RWPE2 (cell line): ENCODE data around the gene TOM1L1.

Experiments used
- ATAC-seq: fragments of 200-7000 bp; cut with Tn5 transposase; 3 replicates; pipeline ENCODE4 v1.9.1; 2021; ENCODE audit warnings: low read depth
- DNase-seq: peaks from one replicate; pipeline ENCODE4 v3.0.0-alpha.2; 2020; ENCODE audit warnings: low spot score
- H3K27ac ChIP-seq: fragments of 450-650 bp; 2 replicates; pipeline ENCODE4 v1.5.1; 2017; ENCODE audit warnings: mild to moderate bottlenecking; ENCODE audit not compliant: poor library complexity, severe bottlenecking
- H3K27me3 ChIP-seq: fragments of 250-450 bp; sonication (Bioruptor Pico); 2 replicates; pipeline ENCODE4 v1.5.1; 2021; ENCODE audit warnings: mild to moderate bottlenecking, moderate library complexity; ENCODE audit not compliant: insufficient read depth, poor library complexity, severe bottlenecking
- H3K36me3 ChIP-seq: fragments of 250-450 bp; sonication (Bioruptor Pico); 2 replicates; pipeline ENCODE4 v1.5.1; 2020; ENCODE audit warnings: low read depth, mild to moderate bottlenecking, moderate library complexity
- H3K4me1 ChIP-seq: fragments of 250-450 bp; sonication (Bioruptor Pico); 2 replicates; pipeline ENCODE4 v1.5.1; 2021; ENCODE audit warnings: mild to moderate bottlenecking, moderate library complexity; ENCODE audit not compliant: insufficient read depth, poor library complexity, severe bottlenecking
- H3K4me3 ChIP-seq: fragments of 250-450 bp; sonication (Bioruptor Pico); 2 replicates; pipeline ENCODE4 v1.5.1; 2021; ENCODE audit warnings: mild to moderate bottlenecking, moderate library complexity; ENCODE audit not compliant: severe bottlenecking
- H3K9me3 ChIP-seq: fragments of 250-450 bp; sonication (Bioruptor Pico); 2 replicates; pipeline ENCODE4 v1.5.1; 2021; ENCODE audit warnings: mild to moderate bottlenecking, moderate library complexity; ENCODE audit not compliant: severe bottlenecking
- CTCF ChIP-seq: fragments of 450-650 bp; IDR thresholded peaks from one replicate; pipeline ENCODE4 v1.5.1; 2017; ENCODE audit warnings: mild to moderate bottlenecking, moderate library complexity; ENCODE audit not compliant: poor library complexity, severe bottlenecking

TOM1L1 gene

GRCh38 chr17:54863176-54863575 is 37.5 kb upstream of the TOM1L1 start:
- H3K9me3 ChIP-seq, result no peaks in the 10 kb centered on the region
- ATAC-seq, result no peak
- no peaks in the 10 kb centered on the region for H3K4me1 ChIP-seq
- no peak overlapping the region for H3K27ac ChIP-seq
- H3K36me3 ChIP-seq, result no peaks in the 10 kb centered on the region
- DNase-seq, result no peak
- H3K4me3 ChIP-seq, result no peak overlapping the region
- peaks cover 5% of the 10 kb centered on the region for H3K27me3 ChIP-seq
- TF ChIP-seq CTCF, result no peak

- no peak overlapping the region for H3K4me3 ChIP-seq
Observed at GRCh38 chr17:54864070-54864469, 36.6 kb upstream of the TOM1L1 start.

GRCh38 chr17:54864636-54865356 is 35.9 kb upstream of the TOM1L1 start:
- Histone ChIP-seq H3K27me3 (peaks cover 5% of the 10 kb centered on the region), H3K27ac (no peak overlapping the region), H3K9me3 (no peaks in the 10 kb centered on the region), H3K4me1 (no peaks in the 10 kb centered on the region), H3K36me3 (no peaks in the 10 kb centered on the region), H3K4me3 (no peak overlapping the region)
- ATAC-seq, result no peak
- DNase-seq, result no peak
- TF ChIP-seq CTCF, result no peak

More at GRCh38 chr17:54864070-54864469, 36.6 kb upstream of the TOM1L1 start:
- Histone ChIP-seq H3K4me1 (no peaks in the 10 kb centered on the region), H3K27ac (no peak overlapping the region), H3K27me3 (peaks cover 5% of the 10 kb centered on the region), H3K36me3 (no peaks in the 10 kb centered on the region), H3K9me3 (no peaks in the 10 kb centered on the region)
- DNase-seq (no peak), ATAC-seq (no peak)
- no peak for TF ChIP-seq CTCF

GRCh38 chr17:54867634-54868033 is 33.0 kb upstream of the TOM1L1 start:
- no peak overlapping the region for H3K4me3 ChIP-seq
- peak; percentile 55; the same call in 1 of the 3 replicates for ATAC-seq

More at GRCh38 chr17:54867634-54868033, 33.0 kb upstream of the TOM1L1 start:
- no peak for TF ChIP-seq CTCF
- Histone ChIP-seq H3K4me1 (no peaks in the 10 kb centered on the region), H3K27me3 (peaks cover 5% of the 10 kb centered on the region), H3K9me3 (peaks cover 2% of the 10 kb centered on the region), H3K36me3 (no peaks in the 10 kb centered on the region), H3K27ac (no peak overlapping the region)
- DNase-seq, result no peak
